GM12873 (cell line): ENCODE data around the gene ARID3C.

Experiments used
- TF ChIP-seq, protein P1 (sequence below): IDR thresholded peaks from 2 replicates; pipeline ENCODE4 v1.5.1; 2012; ENCODE audit warnings: low read depth, mild to moderate bottlenecking, moderate library complexity, low read length, control low read depth; ENCODE audit not compliant: insufficient read depth; ENCODE audit errors: missing control alignments

The ARID3C gene

DNA sequence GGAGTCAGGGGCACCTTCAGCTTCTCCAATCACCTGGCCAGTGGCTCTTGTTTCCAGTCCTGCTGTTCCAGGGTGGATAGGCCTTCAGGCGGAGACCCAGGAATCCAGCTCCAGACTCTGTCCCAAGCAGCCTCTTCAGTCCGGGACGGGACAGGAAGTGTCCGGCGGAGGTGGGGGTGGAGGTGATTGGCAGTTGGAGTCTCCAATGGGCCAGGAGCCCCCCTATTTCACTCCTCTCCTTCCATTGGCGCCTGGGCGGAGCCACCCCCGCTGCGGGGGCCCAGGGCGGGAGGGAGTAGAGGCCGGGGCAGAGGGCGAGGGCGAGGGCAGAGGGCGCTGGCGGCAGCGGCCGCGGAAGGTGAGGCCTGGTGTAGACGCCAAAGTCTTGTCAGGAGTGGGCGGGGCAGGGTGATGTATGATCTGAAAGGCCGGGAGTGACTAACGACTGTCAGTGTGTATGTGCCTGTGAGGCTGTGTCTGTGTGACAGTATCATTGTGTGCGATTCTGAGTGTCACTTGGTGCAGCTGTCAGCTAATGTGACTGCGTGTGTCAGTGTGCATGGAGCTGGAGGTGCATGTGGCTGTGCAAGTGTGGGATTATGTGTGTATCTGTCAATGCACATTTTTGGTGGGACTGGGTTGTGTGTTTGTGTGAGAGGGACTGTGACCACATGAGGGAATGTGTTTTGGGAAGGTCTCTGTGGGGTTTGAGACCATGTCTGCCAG lies 23.2 kb upstream of the ARID3C start, which contains the start of gene IL11RA:
TSS of gene IL11RA (plus strand) at position 310 of the 726 bp plus-strand sequence. CDS start 3,033 bp downstream, outside the sequence.
- TF ChIP-seq, protein P1, sequence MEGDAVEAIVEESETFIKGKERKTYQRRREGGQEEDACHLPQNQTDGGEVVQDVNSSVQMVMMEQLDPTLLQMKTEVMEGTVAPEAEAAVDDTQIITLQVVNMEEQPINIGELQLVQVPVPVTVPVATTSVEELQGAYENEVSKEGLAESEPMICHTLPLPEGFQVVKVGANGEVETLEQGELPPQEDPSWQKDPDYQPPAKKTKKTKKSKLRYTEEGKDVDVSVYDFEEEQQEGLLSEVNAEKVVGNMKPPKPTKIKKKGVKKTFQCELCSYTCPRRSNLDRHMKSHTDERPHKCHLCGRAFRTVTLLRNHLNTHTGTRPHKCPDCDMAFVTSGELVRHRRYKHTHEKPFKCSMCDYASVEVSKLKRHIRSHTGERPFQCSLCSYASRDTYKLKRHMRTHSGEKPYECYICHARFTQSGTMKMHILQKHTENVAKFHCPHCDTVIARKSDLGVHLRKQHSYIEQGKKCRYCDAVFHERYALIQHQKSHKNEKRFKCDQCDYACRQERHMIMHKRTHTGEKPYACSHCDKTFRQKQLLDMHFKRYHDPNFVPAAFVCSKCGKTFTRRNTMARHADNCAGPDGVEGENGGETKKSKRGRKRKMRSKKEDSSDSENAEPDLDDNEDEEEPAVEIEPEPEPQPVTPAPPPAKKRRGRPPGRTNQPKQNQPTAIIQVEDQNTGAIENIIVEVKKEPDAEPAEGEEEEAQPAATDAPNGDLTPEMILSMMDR, result no peak

DNA sequence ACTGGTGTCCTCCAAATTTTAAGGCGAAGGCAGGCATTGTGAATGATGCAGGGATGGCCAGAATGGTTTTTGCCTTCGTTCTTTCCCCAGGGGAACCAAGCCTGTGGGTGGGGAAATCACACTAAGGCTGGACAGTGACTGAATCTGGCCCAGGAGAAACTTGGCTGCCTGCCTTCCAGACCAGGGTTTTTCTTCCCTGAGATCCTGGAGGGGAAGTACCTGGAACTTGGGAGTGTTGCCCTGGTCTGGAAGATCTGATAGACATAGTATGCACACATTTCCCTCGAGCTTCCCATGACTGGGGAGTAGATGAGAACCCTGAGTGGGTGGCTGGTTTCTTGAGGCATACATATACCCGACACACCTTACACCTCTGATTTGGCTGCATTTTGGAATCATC lies 22.5 kb upstream of the ARID3C start:
- TF ChIP-seq, protein P1, result no peak

DNA sequence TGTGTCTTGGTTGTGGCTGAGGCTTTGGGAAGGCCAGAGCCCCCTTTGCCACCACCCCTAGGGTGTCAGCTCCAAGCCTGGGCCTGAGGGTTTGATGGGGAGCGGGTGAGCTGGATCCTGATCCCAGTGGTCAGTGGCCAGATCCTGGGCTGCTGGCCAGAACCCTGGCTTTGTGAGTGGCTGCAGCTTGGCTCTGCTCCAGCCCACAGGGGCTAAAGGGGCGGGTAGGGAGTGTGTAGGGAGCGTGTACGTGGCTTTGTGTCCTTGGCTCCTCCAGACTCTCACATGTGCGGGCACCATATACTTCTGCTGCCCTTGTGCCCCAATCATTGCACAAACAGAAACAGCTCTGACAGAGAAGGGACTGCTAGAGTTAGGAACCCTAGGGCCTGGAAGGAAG lies 21.9 kb upstream of the ARID3C start:
- TF ChIP-seq, protein P1, result no peak

DNA sequence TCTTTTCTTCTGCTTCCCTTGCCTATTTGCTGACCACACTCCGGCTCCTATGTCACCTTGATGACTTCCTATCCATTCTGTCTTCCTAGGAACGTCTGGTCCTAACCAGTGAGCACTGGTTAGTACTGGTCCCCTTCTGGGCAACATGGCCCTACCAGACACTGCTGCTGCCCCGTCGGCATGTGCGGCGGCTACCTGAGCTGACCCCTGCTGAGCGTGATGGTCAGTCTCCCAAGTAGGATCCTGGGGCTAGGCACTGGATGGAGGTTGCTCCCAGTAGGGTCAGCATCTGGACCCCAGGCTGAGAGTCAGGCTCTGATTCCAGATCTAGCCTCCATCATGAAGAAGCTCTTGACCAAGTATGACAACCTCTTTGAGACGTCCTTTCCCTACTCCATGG lies 19.8 kb upstream of the ARID3C start:
- TF ChIP-seq, protein P1, result no peak

DNA sequence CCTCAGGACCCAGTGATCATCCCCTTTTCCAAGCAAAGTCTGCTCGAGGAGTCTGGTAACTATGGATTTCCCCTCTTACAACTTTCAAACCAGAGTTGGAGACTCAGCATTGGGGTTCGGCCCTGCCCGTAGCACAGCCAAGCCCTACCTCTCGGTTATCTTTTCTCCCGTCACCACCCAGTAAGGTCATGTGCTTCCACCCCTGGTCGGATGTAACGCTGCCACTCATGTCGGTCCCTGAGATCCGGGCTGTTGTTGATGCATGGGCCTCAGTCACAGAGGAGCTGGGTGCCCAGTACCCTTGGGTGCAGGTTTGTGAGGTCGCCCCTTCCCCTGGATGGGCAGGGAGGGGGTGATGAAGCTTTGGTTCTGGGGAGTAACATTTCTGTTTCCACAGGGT lies 18.8 kb upstream of the ARID3C start:
- TF ChIP-seq, protein P1, result no peak

DNA sequence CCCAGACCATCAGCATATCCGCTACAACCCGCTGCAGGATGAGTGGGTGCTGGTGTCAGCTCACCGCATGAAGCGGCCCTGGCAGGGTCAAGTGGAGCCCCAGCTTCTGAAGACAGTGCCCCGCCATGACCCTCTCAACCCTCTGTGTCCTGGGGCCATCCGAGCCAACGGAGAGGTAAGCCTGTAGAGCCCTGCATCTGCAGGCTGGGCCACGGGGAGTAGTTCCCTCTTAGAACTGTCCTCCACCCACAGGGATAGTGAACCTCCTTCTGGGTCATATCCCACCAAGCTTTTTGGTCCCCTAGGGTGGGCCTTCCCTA lies 18.2 kb upstream of the ARID3C start:
- TF ChIP-seq, protein P1, result no peak

DNA sequence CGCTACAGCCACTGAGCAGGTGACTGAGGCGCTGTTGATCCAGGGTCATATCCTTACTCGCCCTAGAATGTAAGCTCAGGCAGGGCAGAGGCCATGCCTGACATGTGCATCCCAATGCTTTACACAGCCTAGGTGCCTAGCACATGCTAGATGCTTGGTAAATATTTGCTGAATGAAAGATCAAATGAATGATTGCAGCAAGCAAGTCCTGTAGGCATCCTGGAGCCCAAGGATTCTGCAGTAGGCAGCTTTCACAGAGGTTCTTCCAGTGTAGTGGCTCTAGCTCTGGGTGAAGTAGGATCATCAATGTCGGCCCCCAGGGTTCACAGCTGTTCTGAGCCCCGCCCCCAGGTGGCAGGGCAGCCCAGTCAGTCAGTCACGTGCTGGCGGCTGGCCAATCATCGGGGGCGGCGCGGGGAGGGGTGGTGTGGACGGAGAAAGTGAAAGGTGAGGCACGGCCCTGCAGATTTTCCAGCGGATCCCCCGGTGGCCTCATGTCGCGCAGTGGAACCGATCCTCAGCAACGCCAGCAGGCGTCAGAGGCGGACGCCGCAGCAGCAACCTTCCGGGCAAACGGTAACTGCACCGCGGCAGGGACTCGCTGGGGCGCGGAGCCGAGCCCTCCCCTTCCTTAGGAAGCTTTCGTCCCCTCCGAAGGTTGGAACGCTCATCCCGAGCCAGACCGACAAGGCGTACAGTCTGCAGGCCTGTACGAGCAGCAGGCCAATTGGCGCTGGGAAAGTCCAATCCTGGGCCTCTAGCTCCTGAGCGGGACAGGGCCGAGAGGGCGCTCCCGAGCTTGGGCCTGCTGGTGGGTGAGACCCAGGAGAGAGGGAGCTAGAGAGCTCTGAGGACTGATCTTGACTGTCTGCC lies 17.6 kb upstream of the ARID3C start, which contains the start of gene GALT:
TSS of gene GALT (plus strand) at position 465 of the 873 bp plus-strand sequence. CDS start at position 495, 30 bp downstream.
- TF ChIP-seq, protein P1, result peak; percentile 60
